GM12872 (cell line): ENCODE data around the gene PHACTR2.

Source experiments
- TF ChIP-seq, protein P1 (sequence below): IDR thresholded peaks from 3 replicates; pipeline ENCODE4 v1.5.1; 2011; ENCODE audit warnings: low read depth, mild to moderate bottlenecking, low read length, moderate library complexity; ENCODE audit not compliant: insufficient read depth

Gene PHACTR2

DNA sequence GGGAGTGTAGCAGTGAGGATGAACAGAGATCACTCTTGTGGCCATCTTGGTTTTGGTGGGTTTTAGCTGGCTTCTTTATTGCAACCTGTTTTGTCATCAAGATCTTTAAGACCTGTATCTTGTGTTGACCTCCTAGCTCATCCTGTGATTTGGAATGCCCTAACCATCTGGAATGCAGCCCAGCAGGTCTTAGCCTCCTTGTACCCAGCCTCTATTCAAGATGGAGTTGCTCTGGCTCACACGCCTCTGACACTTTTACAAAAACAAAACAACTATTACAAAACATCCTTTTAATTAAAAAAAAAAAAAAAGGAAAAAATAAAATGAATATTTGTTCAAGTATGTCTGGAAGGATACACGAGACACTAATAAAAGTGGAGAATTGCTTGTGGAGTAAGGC is 62.4 kb downstream of the PHACTR2 start:
- TF ChIP-seq, protein P1, sequence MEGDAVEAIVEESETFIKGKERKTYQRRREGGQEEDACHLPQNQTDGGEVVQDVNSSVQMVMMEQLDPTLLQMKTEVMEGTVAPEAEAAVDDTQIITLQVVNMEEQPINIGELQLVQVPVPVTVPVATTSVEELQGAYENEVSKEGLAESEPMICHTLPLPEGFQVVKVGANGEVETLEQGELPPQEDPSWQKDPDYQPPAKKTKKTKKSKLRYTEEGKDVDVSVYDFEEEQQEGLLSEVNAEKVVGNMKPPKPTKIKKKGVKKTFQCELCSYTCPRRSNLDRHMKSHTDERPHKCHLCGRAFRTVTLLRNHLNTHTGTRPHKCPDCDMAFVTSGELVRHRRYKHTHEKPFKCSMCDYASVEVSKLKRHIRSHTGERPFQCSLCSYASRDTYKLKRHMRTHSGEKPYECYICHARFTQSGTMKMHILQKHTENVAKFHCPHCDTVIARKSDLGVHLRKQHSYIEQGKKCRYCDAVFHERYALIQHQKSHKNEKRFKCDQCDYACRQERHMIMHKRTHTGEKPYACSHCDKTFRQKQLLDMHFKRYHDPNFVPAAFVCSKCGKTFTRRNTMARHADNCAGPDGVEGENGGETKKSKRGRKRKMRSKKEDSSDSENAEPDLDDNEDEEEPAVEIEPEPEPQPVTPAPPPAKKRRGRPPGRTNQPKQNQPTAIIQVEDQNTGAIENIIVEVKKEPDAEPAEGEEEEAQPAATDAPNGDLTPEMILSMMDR = no peak

DNA sequence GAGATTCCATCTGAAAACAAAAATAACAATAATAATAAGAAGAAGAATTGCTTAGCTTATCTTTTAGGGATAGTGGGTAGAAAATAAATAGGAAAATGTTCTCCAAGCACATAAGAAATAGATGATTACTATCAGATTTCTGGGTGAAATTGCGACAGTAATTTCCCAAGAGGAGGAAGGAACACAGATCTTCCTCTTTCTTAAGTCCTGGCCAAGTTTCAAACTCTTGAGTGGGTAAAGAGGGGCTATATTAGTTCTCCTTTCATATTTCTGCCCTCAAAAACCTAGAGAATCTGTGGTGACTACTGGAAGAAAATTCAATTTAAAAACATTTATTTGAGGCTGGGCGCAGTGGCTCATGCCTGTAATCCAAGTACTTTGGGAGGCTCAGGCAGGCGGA is 63.7 kb downstream of the PHACTR2 start:
- TF ChIP-seq, protein P1 = no peak

DNA sequence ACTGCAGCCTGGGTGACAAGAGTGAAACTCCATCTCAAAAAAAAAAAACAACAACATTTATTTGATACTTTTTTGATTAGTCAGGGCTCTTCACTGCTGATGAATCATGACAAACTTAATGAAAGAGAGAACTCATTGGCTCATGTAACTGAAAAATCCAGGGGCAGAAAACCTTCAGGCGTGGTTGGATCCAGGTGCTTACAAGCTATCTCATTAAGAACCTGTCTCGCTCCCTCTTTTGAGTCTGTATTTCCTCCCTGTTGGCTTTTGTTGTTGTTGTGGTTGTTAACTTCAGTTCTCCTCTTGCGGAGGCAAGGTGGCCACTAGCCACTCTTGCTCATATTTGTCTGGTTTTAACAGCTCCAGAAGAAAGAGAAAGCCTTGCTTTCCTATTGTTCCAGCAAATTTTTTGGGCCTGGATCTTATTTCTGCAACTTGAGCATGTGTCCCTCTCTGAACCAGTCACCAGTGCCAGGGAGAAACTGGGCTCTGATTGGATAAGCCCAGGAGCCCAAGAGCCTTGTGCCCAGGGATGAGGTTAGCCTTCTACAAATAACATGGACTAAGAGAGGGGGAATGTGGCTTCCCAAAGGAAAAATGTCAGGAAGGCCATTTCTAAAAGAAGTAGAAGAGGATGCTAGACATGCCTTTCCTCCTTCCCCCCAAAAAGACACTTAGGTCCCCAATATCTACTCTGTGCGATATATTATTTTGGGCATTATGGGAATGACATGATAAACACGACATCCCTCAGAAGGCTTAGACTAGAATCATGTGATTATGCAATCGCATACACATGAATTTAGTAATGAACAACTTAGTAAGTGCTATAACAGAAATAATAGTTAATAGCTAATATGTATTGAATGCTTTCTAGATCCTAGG is 64.5 kb downstream of the PHACTR2 start:
- TF ChIP-seq, protein P1 = no peak

DNA sequence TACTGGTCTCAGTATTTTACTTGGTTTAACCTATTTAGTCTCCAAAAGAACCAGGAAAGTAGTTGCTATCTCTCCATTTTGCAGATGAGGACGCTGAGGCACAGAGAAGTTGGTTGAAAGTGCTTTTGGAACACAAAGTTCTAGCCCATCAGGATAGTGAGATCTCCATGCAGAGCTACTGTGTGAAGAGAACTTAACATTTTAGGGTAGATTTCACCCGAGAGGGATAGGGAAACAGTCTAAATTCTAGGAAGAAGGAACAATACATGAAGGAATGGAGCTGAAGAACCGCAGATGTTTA is 65.1 kb downstream of the PHACTR2 start:
- TF ChIP-seq, protein P1 = no peak

DNA sequence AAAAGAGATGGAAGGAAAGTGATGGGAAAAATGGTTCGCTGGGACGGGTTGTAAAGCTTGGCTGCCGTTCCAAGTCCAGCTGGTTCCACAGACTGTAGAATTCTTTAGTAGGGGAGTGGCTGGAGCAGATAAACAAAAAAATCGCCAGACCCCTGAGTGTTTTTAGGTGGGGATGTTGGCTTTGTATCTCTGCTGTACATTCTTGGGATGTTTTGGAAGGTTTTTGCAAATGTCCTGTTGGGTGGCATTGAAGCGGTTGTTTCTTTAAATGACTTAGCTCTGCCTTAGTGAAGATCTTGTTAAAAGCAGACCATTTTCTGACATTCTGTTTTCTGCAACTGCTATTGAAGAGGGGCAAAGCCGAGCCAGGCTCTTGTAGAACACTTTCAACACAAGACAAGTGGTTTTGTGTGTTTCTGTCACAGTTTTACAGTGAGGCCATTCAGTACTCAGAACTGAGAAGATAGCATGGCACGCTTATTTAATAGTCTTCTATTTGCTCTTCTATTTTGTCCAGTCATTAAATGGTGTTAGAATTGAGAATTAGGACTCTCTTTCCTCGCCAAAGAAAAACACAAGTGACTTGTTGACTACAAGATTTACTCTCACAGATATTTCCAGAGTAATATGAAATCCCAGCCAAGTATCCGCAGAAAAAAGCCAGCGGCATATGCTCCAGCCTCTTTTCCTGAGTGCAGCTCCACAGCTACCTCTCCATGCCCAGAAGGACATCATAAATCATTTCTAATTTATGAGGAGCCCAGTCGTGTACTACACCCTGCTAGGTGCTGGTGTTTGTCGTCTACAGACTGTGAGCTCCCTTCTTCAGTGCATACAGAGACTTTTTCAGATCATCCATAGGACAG is 65.8 kb downstream of the PHACTR2 start:
- TF ChIP-seq, protein P1 = no peak

DNA sequence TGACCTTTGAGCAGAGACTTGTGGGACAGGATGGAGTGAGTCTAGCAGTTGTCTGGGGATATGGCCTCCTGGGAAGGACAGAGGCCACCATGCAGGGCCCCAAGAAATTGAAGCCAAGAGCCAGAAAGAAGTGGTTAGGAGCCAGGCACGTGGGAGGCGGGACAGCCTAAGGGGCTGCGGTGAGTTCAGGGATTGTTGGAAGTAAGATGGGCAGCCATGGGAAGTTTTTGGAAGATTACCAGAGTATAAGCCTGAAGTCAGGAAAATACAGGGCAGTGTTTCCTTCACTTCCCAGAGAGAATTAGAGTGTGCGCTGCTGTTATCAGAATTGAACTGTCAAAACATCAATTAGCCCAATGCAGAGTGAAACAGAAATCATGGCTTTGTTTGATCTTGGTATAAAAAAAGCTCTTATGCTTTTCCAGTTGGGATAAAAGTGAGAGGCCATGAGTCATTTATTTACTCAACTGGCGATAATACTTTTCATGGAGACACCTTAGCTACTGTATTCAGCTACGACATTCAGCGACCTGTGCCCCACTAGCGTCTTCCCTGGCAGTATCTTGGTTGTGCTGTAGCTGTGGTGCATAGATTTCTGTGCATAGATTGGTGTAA is 66.9 kb downstream of the PHACTR2 start:
- TF ChIP-seq, protein P1 = no peak
